HG03196 (cell line): ENCODE results near the gene AGRP.

Experiments used
- ATAC-seq: cut with Tn5 transposase; IDR thresholded peaks from one replicate; pipeline ENCODE4 v1.9.1; 2021; ENCODE audit not compliant: unreplicated experiment

The AGRP gene

GRCh38 chr16:67463691-67464090 lies 19.7 kb downstream of the AGRP start:
- ATAC-seq = no peak

- ATAC-seq = no peak
Observed at GRCh38 chr16:67463059-67463458, 20.3 kb downstream of the AGRP start.

- ATAC-seq = no peak
Observed at GRCh38 chr16:67462279-67462655, 21.1 kb downstream of the AGRP start.

GRCh38 chr16:67461600-67462278 lies 21.6 kb downstream of the AGRP start:
- ATAC-seq = no peak

- no peak for ATAC-seq
Observed at GRCh38 chr16:67460961-67461360, 22.4 kb downstream of the AGRP start.

- ATAC-seq = no peak
Observed at GRCh38 chr16:67460168-67460567, 23.2 kb downstream of the AGRP start.

- ATAC-seq = no peak
Observed at GRCh38 chr16:67459861-67460150, 23.5 kb downstream of the AGRP start.

GRCh38 chr16:67459066-67459860 lies 24.1 kb downstream of the AGRP start:
- ATAC-seq = no peak

- ATAC-seq = no peak
Observed at GRCh38 chr16:67458121-67458641, 25.2 kb downstream of the AGRP start.

- ATAC-seq = no peak
Observed at GRCh38 chr16:67457611-67458010, 25.7 kb downstream of the AGRP start.

- no peak for ATAC-seq
Observed at GRCh38 chr16:67456391-67457081, 26.8 kb downstream of the AGRP start.

GRCh38 chr16:67454852-67455251 lies 28.5 kb downstream of the AGRP start:
- no peak for ATAC-seq

- no peak for ATAC-seq
Observed at GRCh38 chr16:67454104-67454503, 29.2 kb downstream of the AGRP start.

- no peak for ATAC-seq
Observed at GRCh38 chr16:67451704-67452435, 31.5 kb downstream of the AGRP start.

- ATAC-seq = no peak
Observed at GRCh38 chr16:67451061-67451703, 32.2 kb downstream of the AGRP start.

- no peak for ATAC-seq
Observed at GRCh38 chr16:67449739-67450138, 33.6 kb downstream of the AGRP start.

- ATAC-seq = no peak
Observed at GRCh38 chr16:67449336-67449735, 34.0 kb downstream of the AGRP start.

- ATAC-seq = no peak
Observed at GRCh38 chr16:67448580-67448979, 34.8 kb downstream of the AGRP start.

- ATAC-seq = no peak
Observed at GRCh38 chr16:67447508-67448076, 35.8 kb downstream of the AGRP start.

- ATAC-seq = no peak
Observed at GRCh38 chr16:67446968-67447507, 36.3 kb downstream of the AGRP start.
